BJ (cell line): Measurements from ENCODE around the gene FLNB. TPM values are rescaled to one million over a fixed set of nuclear protein-coding genes. Genes with fewer than 3 reads are reported as not detected.

Experiments used
- CTCF ChIA-PET: fragments of 350-600 bp; formaldehyde crosslinking; extraction: SDS; loops from one replicate; lab custom pipeline; 2021; ENCODE audit warnings: antibody characterized with exemption, inconsistent platforms; lab: Yijun Ruan, JAX
- POLR2A ChIA-PET: fragments of 300-600 bp; sonication (Branson Sonifier 250); formaldehyde crosslinking; extraction: SDS; loops from one replicate; lab custom pipeline; 2021; ENCODE audit warnings: antibody characterized with exemption; lab: Charles Lee
- DNase-seq: peaks from one replicate; pipeline ENCODE4 v3.0.0-alpha.2; 2011; ENCODE audit warnings: low read depth
- H3K27me3 ChIP-seq: 2 replicates; pipeline ENCODE4 v1.6.0; 2011; ENCODE audit warnings: low read length; ENCODE audit not compliant: control insufficient read depth, insufficient read depth
- H3K36me3 ChIP-seq: 2 replicates; pipeline ENCODE4 v1.5.1; 2011; ENCODE audit warnings: low read length; ENCODE audit not compliant: control insufficient read depth, insufficient read depth
- H3K4me3 ChIP-seq: 2 replicates; pipeline ENCODE4 v1.5.1; 2011; ENCODE audit warnings: low read depth, mild to moderate bottlenecking, control low read depth, low read length
- CTCF ChIP-seq: IDR thresholded peaks from 2 replicates; pipeline ENCODE4 v1.5.1; 2011; ENCODE audit warnings: low read depth, mild to moderate bottlenecking, control low read depth, inconsistent platforms, low read length, moderate library complexity; ENCODE audit not compliant: insufficient read depth
- polyA plus RNA-seq: library from polyadenylated mRNA; depleted of rRNA; stranded (reverse); fragments of >200 nt; gene quantifications from 2 replicates; pipeline ENCODE4 v1.2.3, GENCODE V29; 2011

Gene FLNB
- polyA plus RNA-seq, 1 experiment: 111 TPM

- CTCF ChIA-PET: interaction anchor here (1.1 to 2.2 kb wide), 2 partner anchors 10 to 114 kb away, joined by 5 read pairs; partner anchors contain the start of gene FLNB
- no peak for DNase-seq
- H3K4me3 ChIP-seq: no peak overlapping the region
These were observed 114.9 kb downstream of the FLNB start for GRCh38 chr3:58122936-58123700.

GRCh38 chr3:58124387-58124786 lies 116.2 kb downstream of the FLNB start:
- H3K27me3 ChIP-seq: no peaks in the 10 kb centered on the region
- H3K36me3 ChIP-seq: peaks cover 43% of the 10 kb centered on the region
- TF ChIP-seq CTCF: no peak
- CTCF ChIA-PET: interaction anchor here (2.2 kb wide), 1 partner anchor 116 kb away, joined by 5 read pairs; the partner anchor contains the start of gene FLNB
- H3K4me3 ChIP-seq: no peak overlapping the region
- POLR2A ChIA-PET: no interaction called here
- DNase-seq: no peak

More at GRCh38 chr3:58122936-58123700, 114.9 kb downstream of the FLNB start:
- TF ChIP-seq CTCF: no peak
- H3K27me3 ChIP-seq: no peaks in the 10 kb centered on the region
- peaks cover 42% of the 10 kb centered on the region for H3K36me3 ChIP-seq
- POLR2A ChIA-PET: interaction anchor here (0.6 kb wide), 1 partner anchor 19 kb away, joined by 5 read pairs; no protein-coding TSS in a partner anchor

GRCh38 chr3:58129041-58129770 lies 121.0 kb downstream of the FLNB start:
- H3K4me3 ChIP-seq: no peak overlapping the region
- ChIA-PET POLR2A (no interaction called here), CTCF (interaction anchor here (1.0 kb wide), 1 partner anchor 22 kb away, joined by 3 read pairs; no protein-coding TSS in a partner anchor)
- TF ChIP-seq CTCF: no peak
- H3K36me3 ChIP-seq: peaks cover 39% of the 10 kb centered on the region
- no peaks in the 10 kb centered on the region for H3K27me3 ChIP-seq
- no peak for DNase-seq

- Histone ChIP-seq H3K36me3 (peaks cover 41% of the 10 kb centered on the region), H3K4me3 (no peak overlapping the region), H3K27me3 (no peaks in the 10 kb centered on the region)
- no peak for DNase-seq
- CTCF ChIA-PET: no interaction called here
- POLR2A ChIA-PET: no interaction called here
- no peak for TF ChIP-seq CTCF
These were observed 122.4 kb downstream of the FLNB start for GRCh38 chr3:58130591-58130990.
